ENCODE results near the gene DNAJC30.

- TF ChIP-seq CTCF (IDR thresholded peaks at IDR 0.05; ENCODE audit: low read depth, low read length), result no peak
- TF ChIP-seq EZH2phosphoT487 (IDR thresholded peaks at IDR 0.05; ENCODE audit: low read depth), result no peak
These were observed 3.5 kb downstream of the DNAJC30 start for GRCh38 chr7:73679709-73680108.

Data from OCI-LY3 (cell line).